ENCODE measurements around the gene SMG7. TPM values are rescaled to one million over a fixed set of nuclear protein-coding genes. Genes with fewer than 3 reads are reported as not detected.
A peak's percentile ranks its signal among the peaks of the same experiment; 100 is the strongest.

Gene SMG7
- total RNA-seq, 4 donors from 2014 or later, result 37.8 to 82.1 (median 58.9) TPM

DNA sequence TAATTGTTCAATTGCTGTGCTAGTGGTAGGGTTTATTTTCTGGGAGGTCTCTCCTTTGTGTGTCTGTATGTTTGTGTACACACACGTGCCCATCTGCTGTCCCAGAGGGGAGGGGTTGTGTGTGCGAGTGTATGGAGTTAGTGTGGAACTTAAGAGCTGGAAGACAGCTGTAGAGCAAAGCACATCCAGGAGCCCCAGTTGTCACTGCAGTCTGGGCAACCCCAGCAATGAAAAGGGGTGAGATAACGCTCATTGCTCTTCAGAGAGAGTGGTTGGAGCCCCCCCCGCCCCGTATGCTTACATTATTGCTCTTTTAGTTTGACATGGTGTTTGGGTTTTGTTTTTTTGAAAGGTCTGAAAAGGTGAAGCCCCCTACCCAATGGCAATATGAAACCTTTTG is 81.0 kb downstream of the SMG7 start:
- Histone ChIP-seq H3K4me1 (no peaks in the 10 kb centered on the region), H3K36me3 (peaks cover 16 to 24% of the 10 kb centered on the region in 2 donors), H3K9me3 (no peaks in the 10 kb centered on the region), H3K27ac (no peak overlapping the region), H3K4me3 (replicated peaks in 1 of 3) (no peak overlapping the region), H3K27me3 (no peaks in the 10 kb centered on the region)
- 84 to 91% methylated on average over 5 of the region's 5 CpGs for WGBS, 2 donors
- no peak for DNase-seq
- intact Hi-C loops (cut with DNase I), result no loop called here
- TF ChIP-seq POLR2A (IDR thresholded peaks at IDR 0.05), result no peak
- TF ChIP-seq, protein P1, sequence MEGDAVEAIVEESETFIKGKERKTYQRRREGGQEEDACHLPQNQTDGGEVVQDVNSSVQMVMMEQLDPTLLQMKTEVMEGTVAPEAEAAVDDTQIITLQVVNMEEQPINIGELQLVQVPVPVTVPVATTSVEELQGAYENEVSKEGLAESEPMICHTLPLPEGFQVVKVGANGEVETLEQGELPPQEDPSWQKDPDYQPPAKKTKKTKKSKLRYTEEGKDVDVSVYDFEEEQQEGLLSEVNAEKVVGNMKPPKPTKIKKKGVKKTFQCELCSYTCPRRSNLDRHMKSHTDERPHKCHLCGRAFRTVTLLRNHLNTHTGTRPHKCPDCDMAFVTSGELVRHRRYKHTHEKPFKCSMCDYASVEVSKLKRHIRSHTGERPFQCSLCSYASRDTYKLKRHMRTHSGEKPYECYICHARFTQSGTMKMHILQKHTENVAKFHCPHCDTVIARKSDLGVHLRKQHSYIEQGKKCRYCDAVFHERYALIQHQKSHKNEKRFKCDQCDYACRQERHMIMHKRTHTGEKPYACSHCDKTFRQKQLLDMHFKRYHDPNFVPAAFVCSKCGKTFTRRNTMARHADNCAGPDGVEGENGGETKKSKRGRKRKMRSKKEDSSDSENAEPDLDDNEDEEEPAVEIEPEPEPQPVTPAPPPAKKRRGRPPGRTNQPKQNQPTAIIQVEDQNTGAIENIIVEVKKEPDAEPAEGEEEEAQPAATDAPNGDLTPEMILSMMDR (IDR thresholded peaks at IDR 0.05), result no peak

DNA sequence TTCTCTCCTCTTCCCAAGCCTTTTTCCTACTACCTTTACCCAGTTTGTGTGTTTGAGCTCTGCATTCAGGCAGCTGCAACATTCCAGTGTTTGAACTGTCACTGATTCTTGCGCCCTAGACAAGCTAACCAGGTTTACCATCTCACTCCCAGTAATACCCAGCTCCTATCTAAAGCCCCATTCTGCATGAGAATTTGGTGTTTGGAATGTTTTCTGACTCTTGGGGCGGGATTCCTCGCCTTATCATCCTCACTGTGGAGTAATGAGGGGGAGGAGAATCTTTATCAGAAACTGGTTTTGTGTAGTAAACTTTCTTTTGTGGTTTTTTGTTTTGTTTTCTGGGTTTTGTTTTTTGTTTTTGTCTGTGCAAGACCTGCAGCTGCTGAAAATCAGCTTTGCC is 81.5 kb downstream of the SMG7 start:
- TF ChIP-seq POLR2A (IDR thresholded peaks at IDR 0.05), result no peak
- TF ChIP-seq, protein P1 (IDR thresholded peaks at IDR 0.05), result no peak
- H3K9me3 ChIP-seq, result no peaks in the 10 kb centered on the region
- peaks cover 16 to 24% of the 10 kb centered on the region in 2 donors for H3K36me3 ChIP-seq
- DNase-seq, result no peak
- H3K4me1 ChIP-seq, result no peaks in the 10 kb centered on the region
- H3K4me3 ChIP-seq (replicated peaks in 1 of 3), result no peak overlapping the region
- WGBS, 2 donors, result 99 to 100% methylated on average over 3 of the region's 3 CpGs
- H3K27me3 ChIP-seq, result no peaks in the 10 kb centered on the region
- H3K27ac ChIP-seq, result no peak overlapping the region
- intact Hi-C loops (cut with DNase I), result no loop called here

DNA sequence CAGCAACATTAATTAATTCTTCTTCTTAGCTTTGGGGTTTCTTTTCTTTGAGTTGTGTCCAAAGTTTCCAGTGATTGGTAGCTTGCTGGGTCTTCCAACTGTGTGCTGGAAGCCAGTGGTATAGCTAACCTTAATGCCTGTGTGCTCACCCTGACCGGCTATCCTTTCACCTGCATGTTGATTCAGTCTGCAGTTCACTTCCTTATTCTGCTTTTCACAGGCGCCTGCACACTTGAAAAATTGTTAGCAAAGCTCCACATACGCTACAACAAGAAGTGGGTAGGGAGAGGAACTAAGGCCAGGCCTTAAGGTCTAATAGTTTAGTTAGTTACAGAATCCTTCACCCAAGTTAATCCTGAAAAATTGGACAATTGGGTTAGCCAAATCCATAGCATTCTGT is 82.3 kb downstream of the SMG7 start:
- Histone ChIP-seq H3K9me3 (no peaks in the 10 kb centered on the region), H3K4me3 (replicated peaks in 1 of 3) (no peak overlapping the region), H3K4me1 (no peaks in the 10 kb centered on the region), H3K36me3 (peaks cover 16 to 24% of the 10 kb centered on the region in 2 donors), H3K27me3 (no peaks in the 10 kb centered on the region), H3K27ac (no peak overlapping the region)
- TF ChIP-seq, protein P1 (IDR thresholded peaks at IDR 0.05), result no peak
- TF ChIP-seq POLR2A (IDR thresholded peaks at IDR 0.05), result no peak
- 52 to 58% methylated on average over 3 of the region's 3 CpGs for WGBS, 2 donors
- DNase-seq, result peak in 1 of 2 donors; percentile 11
- intact Hi-C loops (cut with DNase I), result no loop called here

DNA sequence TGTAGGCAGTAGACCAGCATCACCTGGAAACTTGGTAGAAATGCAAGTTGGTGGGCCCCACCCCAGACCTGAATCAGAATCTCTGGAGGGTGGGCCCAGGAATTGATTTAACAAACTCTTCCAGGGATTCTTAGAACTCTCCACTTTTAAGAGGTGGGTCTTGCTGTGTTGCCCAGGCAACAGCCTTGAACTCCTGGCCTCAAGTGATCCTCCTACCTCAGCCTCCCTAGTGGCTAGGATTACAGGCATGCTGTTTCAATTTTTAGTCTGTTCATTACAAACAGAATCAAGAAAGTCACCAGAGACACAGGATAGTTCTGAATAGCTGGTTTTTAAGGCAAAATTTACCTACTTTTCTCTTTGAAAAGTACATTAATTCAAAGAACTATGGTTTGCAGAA is 86.8 kb downstream of the SMG7 start:
- Histone ChIP-seq H3K36me3 (no peaks in the 10 kb centered on the region), H3K27me3 (no peaks in the 10 kb centered on the region), H3K27ac (no peak overlapping the region), H3K9me3 (no peaks in the 10 kb centered on the region), H3K4me1 (no peaks in the 10 kb centered on the region), H3K4me3 (replicated peaks in 1 of 3) (no peak overlapping the region)
- TF ChIP-seq POLR2A (IDR thresholded peaks at IDR 0.05), result no peak
- TF ChIP-seq, protein P1 (IDR thresholded peaks at IDR 0.05), result no peak
- no peak for DNase-seq
- intact Hi-C loops (cut with DNase I), result no loop called here

DNA sequence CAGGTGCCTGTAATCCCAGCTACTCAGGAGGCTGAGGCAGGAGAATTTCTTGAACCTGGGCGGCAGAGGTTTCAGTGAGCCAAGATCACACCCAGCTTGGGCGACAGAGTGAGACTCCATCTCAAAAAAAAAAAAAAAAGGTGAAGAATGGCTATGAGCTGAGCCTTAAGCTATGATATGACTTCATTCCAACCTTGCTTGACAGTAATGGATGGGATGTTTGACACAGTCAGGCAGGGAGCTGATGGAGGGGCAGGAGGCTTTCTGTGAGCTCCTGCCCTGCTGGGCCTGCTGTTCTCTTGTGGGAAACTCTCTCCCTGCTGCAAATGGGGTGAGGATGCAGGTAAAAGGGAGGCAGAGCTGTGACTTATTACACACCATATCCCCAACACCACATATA is 90.4 kb downstream of the SMG7 start:
- no peaks in the 10 kb centered on the region for H3K9me3 ChIP-seq
- no peak for TF ChIP-seq POLR2A (IDR thresholded peaks at IDR 0.05)
- TF ChIP-seq, protein P1 (IDR thresholded peaks at IDR 0.05), result no peak
- no peaks in the 10 kb centered on the region for H3K27me3 ChIP-seq
- WGBS, 2 donors, result 77 to 83% methylated on average over 2 of the region's 2 CpGs
- H3K4me3 ChIP-seq (replicated peaks in 1 of 3), result no peak overlapping the region
- DNase-seq, result no peak
- no peak overlapping the region for H3K27ac ChIP-seq
- no peaks in the 10 kb centered on the region for H3K4me1 ChIP-seq
- intact Hi-C loops (cut with DNase I), result no loop called here
- H3K36me3 ChIP-seq, result no peaks in the 10 kb centered on the region
